ENCODE results near the gene GRIK4.

The GRIK4 gene

GRCh38 chr11:120858740-120859139, 347.2 kb downstream of the GRIK4 start:
- Histone ChIP-seq H3K9me3 (ENCODE audit: control insufficient read depth, low read length) (no peaks in the 10 kb centered on the region), H3K27ac (ENCODE audit: insufficient read depth, low read depth, low read length, poor library complexity, severe bottlenecking) (no peak overlapping the region), H3K4me3 (ENCODE audit: insufficient read depth, low read depth, low read length) (no peak overlapping the region), H3K36me3 (ENCODE audit: control insufficient read depth, insufficient read depth, low read length) (no peaks in the 10 kb centered on the region), H3K4me1 (ENCODE audit: control insufficient read depth, insufficient read depth, low read length) (no peaks in the 10 kb centered on the region), H3K27me3 (ENCODE audit: control insufficient read depth, insufficient read depth, low read length, poor library complexity, severe bottlenecking) (no peaks in the 10 kb centered on the region)
- 67 to 75% methylated on average over 2 to 3 of the region's 3 CpGs for WGBS, 2 experiments

- Histone ChIP-seq H3K4me3 (ENCODE audit: insufficient read depth, low read depth, low read length) (no peak overlapping the region), H3K4me1 (ENCODE audit: control insufficient read depth, insufficient read depth, low read length) (no peaks in the 10 kb centered on the region), H3K9me3 (ENCODE audit: control insufficient read depth, low read length) (no peaks in the 10 kb centered on the region), H3K27ac (ENCODE audit: insufficient read depth, low read depth, low read length, poor library complexity, severe bottlenecking) (no peak overlapping the region), H3K36me3 (ENCODE audit: control insufficient read depth, insufficient read depth, low read length) (no peaks in the 10 kb centered on the region), H3K27me3 (ENCODE audit: control insufficient read depth, insufficient read depth, low read length, poor library complexity, severe bottlenecking) (no peaks in the 10 kb centered on the region)
- WGBS, 2 experiments: 90 to 93% methylated on average over 7 of the region's 7 CpGs
Observed at GRCh38 chr11:120859552-120860295, 348.2 kb downstream of the GRIK4 start.

- Histone ChIP-seq H3K27me3 (ENCODE audit: control insufficient read depth, insufficient read depth, low read length, poor library complexity, severe bottlenecking) (no peaks in the 10 kb centered on the region), H3K27ac (ENCODE audit: insufficient read depth, low read depth, low read length, poor library complexity, severe bottlenecking) (no peak overlapping the region), H3K9me3 (ENCODE audit: control insufficient read depth, low read length) (no peaks in the 10 kb centered on the region), H3K36me3 (ENCODE audit: control insufficient read depth, insufficient read depth, low read length) (no peaks in the 10 kb centered on the region), H3K4me1 (ENCODE audit: control insufficient read depth, insufficient read depth, low read length) (no peaks in the 10 kb centered on the region), H3K4me3 (ENCODE audit: insufficient read depth, low read depth, low read length) (no peak overlapping the region)
- 89 to 94% methylated on average over 2 of the region's 2 CpGs for WGBS, 2 experiments
Observed at GRCh38 chr11:120863359-120863758, 351.8 kb downstream of the GRIK4 start.

- Histone ChIP-seq H3K36me3 (ENCODE audit: control insufficient read depth, insufficient read depth, low read length) (no peaks in the 10 kb centered on the region), H3K27me3 (ENCODE audit: control insufficient read depth, insufficient read depth, low read length, poor library complexity, severe bottlenecking) (no peaks in the 10 kb centered on the region), H3K4me3 (ENCODE audit: insufficient read depth, low read depth, low read length) (no peak overlapping the region), H3K9me3 (ENCODE audit: control insufficient read depth, low read length) (no peaks in the 10 kb centered on the region), H3K4me1 (ENCODE audit: control insufficient read depth, insufficient read depth, low read length) (no peaks in the 10 kb centered on the region), H3K27ac (ENCODE audit: insufficient read depth, low read depth, low read length, poor library complexity, severe bottlenecking) (no peak overlapping the region)
- WGBS, 2 experiments: 94 to 95% methylated on average over 8 of the region's 8 CpGs
Observed at GRCh38 chr11:120867024-120867423, 355.5 kb downstream of the GRIK4 start.

GRCh38 chr11:120867531-120867930, 356.0 kb downstream of the GRIK4 start:
- no peaks in the 10 kb centered on the region for H3K9me3 ChIP-seq (ENCODE audit: control insufficient read depth, low read length)
- H3K36me3 ChIP-seq (ENCODE audit: control insufficient read depth, insufficient read depth, low read length): no peaks in the 10 kb centered on the region
- H3K27me3 ChIP-seq (ENCODE audit: control insufficient read depth, insufficient read depth, low read length, poor library complexity, severe bottlenecking): no peaks in the 10 kb centered on the region
- 85 to 87% methylated on average over 11 of the region's 11 CpGs for WGBS, 2 experiments
- H3K4me1 ChIP-seq (ENCODE audit: control insufficient read depth, insufficient read depth, low read length): no peaks in the 10 kb centered on the region
- no peak overlapping the region for H3K27ac ChIP-seq (ENCODE audit: insufficient read depth, low read depth, low read length, poor library complexity, severe bottlenecking)
- H3K4me3 ChIP-seq (ENCODE audit: insufficient read depth, low read depth, low read length): no peak overlapping the region

GRCh38 chr11:120867988-120868387, 356.4 kb downstream of the GRIK4 start:
- H3K4me3 ChIP-seq (ENCODE audit: insufficient read depth, low read depth, low read length): no peak overlapping the region
- WGBS, 2 experiments: 85 to 89% methylated on average over 3 of the region's 3 CpGs
- no peaks in the 10 kb centered on the region for H3K9me3 ChIP-seq (ENCODE audit: control insufficient read depth, low read length)
- no peaks in the 10 kb centered on the region for H3K27me3 ChIP-seq (ENCODE audit: control insufficient read depth, insufficient read depth, low read length, poor library complexity, severe bottlenecking)
- no peak overlapping the region for H3K27ac ChIP-seq (ENCODE audit: insufficient read depth, low read depth, low read length, poor library complexity, severe bottlenecking)
- H3K4me1 ChIP-seq (ENCODE audit: control insufficient read depth, insufficient read depth, low read length): no peaks in the 10 kb centered on the region
- no peaks in the 10 kb centered on the region for H3K36me3 ChIP-seq (ENCODE audit: control insufficient read depth, insufficient read depth, low read length)

- H3K9me3 ChIP-seq (ENCODE audit: control insufficient read depth, low read length): no peaks in the 10 kb centered on the region
- H3K27me3 ChIP-seq (ENCODE audit: control insufficient read depth, insufficient read depth, low read length, poor library complexity, severe bottlenecking): no peaks in the 10 kb centered on the region
- H3K27ac ChIP-seq (ENCODE audit: insufficient read depth, low read depth, low read length, poor library complexity, severe bottlenecking): no peak overlapping the region
- H3K4me3 ChIP-seq (ENCODE audit: insufficient read depth, low read depth, low read length): no peak overlapping the region
- no peaks in the 10 kb centered on the region for H3K4me1 ChIP-seq (ENCODE audit: control insufficient read depth, insufficient read depth, low read length)
- WGBS, 2 experiments: 93 to 95% methylated on average over 7 of the region's 7 CpGs
- no peaks in the 10 kb centered on the region for H3K36me3 ChIP-seq (ENCODE audit: control insufficient read depth, insufficient read depth, low read length)
Observed at GRCh38 chr11:120869097-120869496, 357.5 kb downstream of the GRIK4 start.

- no peaks in the 10 kb centered on the region for H3K9me3 ChIP-seq (ENCODE audit: control insufficient read depth, low read length)
- no peak overlapping the region for H3K4me3 ChIP-seq (ENCODE audit: insufficient read depth, low read depth, low read length)
- no peaks in the 10 kb centered on the region for H3K36me3 ChIP-seq (ENCODE audit: control insufficient read depth, insufficient read depth, low read length)
- no peak overlapping the region for H3K27ac ChIP-seq (ENCODE audit: insufficient read depth, low read depth, low read length, poor library complexity, severe bottlenecking)
- no peaks in the 10 kb centered on the region for H3K4me1 ChIP-seq (ENCODE audit: control insufficient read depth, insufficient read depth, low read length)
- H3K27me3 ChIP-seq (ENCODE audit: control insufficient read depth, insufficient read depth, low read length, poor library complexity, severe bottlenecking): no peaks in the 10 kb centered on the region
- WGBS, 2 experiments: 92 to 94% methylated on average over 11 of the region's 11 CpGs
Observed at GRCh38 chr11:120869516-120870011, 358.0 kb downstream of the GRIK4 start.

GRCh38 chr11:120871194-120871593, 359.6 kb downstream of the GRIK4 start:
- Histone ChIP-seq H3K27me3 (ENCODE audit: control insufficient read depth, insufficient read depth, low read length, poor library complexity, severe bottlenecking) (no peaks in the 10 kb centered on the region), H3K27ac (ENCODE audit: insufficient read depth, low read depth, low read length, poor library complexity, severe bottlenecking) (no peak overlapping the region), H3K4me3 (ENCODE audit: insufficient read depth, low read depth, low read length) (no peak overlapping the region), H3K36me3 (ENCODE audit: control insufficient read depth, insufficient read depth, low read length) (no peaks in the 10 kb centered on the region), H3K9me3 (ENCODE audit: control insufficient read depth, low read length) (no peaks in the 10 kb centered on the region), H3K4me1 (ENCODE audit: control insufficient read depth, insufficient read depth, low read length) (no peaks in the 10 kb centered on the region)
- 89 to 91% methylated on average over 6 of the region's 6 CpGs for WGBS, 2 experiments

GRCh38 chr11:120871924-120872323, 360.4 kb downstream of the GRIK4 start:
- Histone ChIP-seq H3K9me3 (ENCODE audit: control insufficient read depth, low read length) (no peaks in the 10 kb centered on the region), H3K27me3 (ENCODE audit: control insufficient read depth, insufficient read depth, low read length, poor library complexity, severe bottlenecking) (no peaks in the 10 kb centered on the region), H3K27ac (ENCODE audit: insufficient read depth, low read depth, low read length, poor library complexity, severe bottlenecking) (no peak overlapping the region), H3K36me3 (ENCODE audit: control insufficient read depth, insufficient read depth, low read length) (no peaks in the 10 kb centered on the region), H3K4me3 (ENCODE audit: insufficient read depth, low read depth, low read length) (no peak overlapping the region), H3K4me1 (ENCODE audit: control insufficient read depth, insufficient read depth, low read length) (no peaks in the 10 kb centered on the region)
- WGBS, 2 experiments: 60 to 62% methylated on average over 2 of the region's 2 CpGs
